Measurements from ENCODE around the gene WWOX. TPM values are rescaled to one million over a fixed set of nuclear protein-coding genes. Genes with fewer than 3 reads are reported as not detected.
A peak's percentile ranks its signal among the peaks of the same experiment; 100 is the strongest.

The WWOX gene
- total and polyA plus RNA-seq, 10 donors = 5.9 to 90.3 (median 26.4) TPM

DNA sequence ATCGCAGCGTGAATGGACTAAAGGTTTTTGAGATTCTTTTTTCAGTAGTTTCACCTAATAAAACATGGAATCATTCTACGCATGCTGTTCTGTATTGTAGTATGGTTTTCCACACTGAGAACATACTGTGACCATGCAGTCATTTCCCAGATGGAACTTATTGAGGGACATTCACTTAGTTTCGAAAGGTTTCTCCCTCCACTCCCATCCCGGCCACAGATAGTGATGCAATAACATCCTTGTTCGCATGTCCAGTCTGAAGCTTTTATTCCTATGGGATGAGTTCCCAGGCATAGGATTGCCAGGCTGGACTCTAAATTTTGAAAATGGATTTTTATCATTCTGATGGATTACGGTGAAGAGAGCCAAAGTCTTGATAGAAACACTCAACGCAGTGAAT lies 420.4 kb downstream of the WWOX start:
- H3K9me3 ChIP-seq = no peaks in the 10 kb centered on the region
- H3K27me3 ChIP-seq (replicated peaks in 1 of 7) = no peaks in the 10 kb centered on the region
- TF ChIP-seq POLR2A (IDR thresholded peaks at IDR 0.05) = no peak
- no peak for TF ChIP-seq POLR2AphosphoS5 (IDR thresholded peaks at IDR 0.05)
- no peak for TF ChIP-seq CTCF (IDR thresholded peaks at IDR 0.05 in 8 of 11, conservative IDR thresholded peaks at IDR 0.05 in 3 of 11)
- peak overlapping the region in 1 of 8 donors; percentile 29 for H3K27ac ChIP-seq
- 87 to 94% (median 89%) methylated on average over 8 of the region's 8 CpGs for WGBS, 5 donors
- no peak for DNase-seq
- peaks cover 0 to 20% (median 10%) of the 10 kb centered on the region in 6 donors for H3K4me1 ChIP-seq
- intact Hi-C loops (cut with DNase I; ENCODE audit: low total_unique reads) = no loop called here
- no peak overlapping the region for H3K4me3 ChIP-seq
- no peaks in the 10 kb centered on the region for H3K36me3 ChIP-seq

DNA sequence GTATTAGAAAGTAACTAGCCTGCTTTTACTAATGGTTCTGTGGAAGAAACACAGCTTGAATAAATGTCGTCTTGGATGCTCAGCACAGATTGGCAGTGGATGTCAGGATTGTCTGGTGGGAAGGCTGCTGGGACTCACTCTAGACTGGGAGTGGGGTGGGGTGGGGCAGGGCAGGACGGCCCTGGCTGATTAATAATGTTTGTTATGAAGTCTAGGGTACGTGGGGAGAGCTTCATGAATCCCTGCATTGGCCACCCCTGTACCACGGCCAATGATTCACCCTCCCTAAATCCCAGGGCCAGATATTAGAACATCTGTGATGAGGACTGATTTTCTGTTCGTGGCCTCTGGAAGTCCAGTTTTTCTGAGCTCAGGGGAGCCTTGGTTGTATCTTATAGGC lies 421.0 kb downstream of the WWOX start:
- H3K27ac ChIP-seq = peak overlapping the region in 2 of 8 donors; percentile 29 to 51
- WGBS, 5 donors = 73 to 84% (median 82%) methylated on average over 5 of the region's 5 CpGs
- peaks cover 0 to 20% (median 10%) of the 10 kb centered on the region in 6 donors for H3K4me1 ChIP-seq
- H3K27me3 ChIP-seq (replicated peaks in 1 of 7) = no peaks in the 10 kb centered on the region
- no peaks in the 10 kb centered on the region for H3K36me3 ChIP-seq
- DNase-seq = no peak
- intact Hi-C loops (cut with DNase I; ENCODE audit: low total_unique reads) = no loop called here
- H3K9me3 ChIP-seq = no peaks in the 10 kb centered on the region
- TF ChIP-seq POLR2A (IDR thresholded peaks at IDR 0.05) (no peak), POLR2AphosphoS5 (IDR thresholded peaks at IDR 0.05) (no peak), CTCF (IDR thresholded peaks at IDR 0.05 in 8 of 11, conservative IDR thresholded peaks at IDR 0.05 in 3 of 11) (no peak)
- H3K4me3 ChIP-seq = no peak overlapping the region

- no peak for DNase-seq
- H3K27me3 ChIP-seq (replicated peaks in 1 of 7) = no peaks in the 10 kb centered on the region
- intact Hi-C loops (cut with DNase I; ENCODE audit: low total_unique reads) = no loop called here
- H3K4me1 ChIP-seq = peaks cover 0 to 20% (median 10%) of the 10 kb centered on the region in 6 donors
- H3K27ac ChIP-seq = no peak overlapping the region
- TF ChIP-seq POLR2A (IDR thresholded peaks at IDR 0.05) = no peak
- 57 to 73% (median 65%) methylated on average over 5 of the region's 5 CpGs for WGBS, 5 donors
- no peaks in the 10 kb centered on the region for H3K9me3 ChIP-seq
- H3K36me3 ChIP-seq = no peaks in the 10 kb centered on the region
- no peak overlapping the region for H3K4me3 ChIP-seq
Observed at GRCh38 chr16:78522327-78522726, 422.9 kb downstream of the WWOX start.

DNA sequence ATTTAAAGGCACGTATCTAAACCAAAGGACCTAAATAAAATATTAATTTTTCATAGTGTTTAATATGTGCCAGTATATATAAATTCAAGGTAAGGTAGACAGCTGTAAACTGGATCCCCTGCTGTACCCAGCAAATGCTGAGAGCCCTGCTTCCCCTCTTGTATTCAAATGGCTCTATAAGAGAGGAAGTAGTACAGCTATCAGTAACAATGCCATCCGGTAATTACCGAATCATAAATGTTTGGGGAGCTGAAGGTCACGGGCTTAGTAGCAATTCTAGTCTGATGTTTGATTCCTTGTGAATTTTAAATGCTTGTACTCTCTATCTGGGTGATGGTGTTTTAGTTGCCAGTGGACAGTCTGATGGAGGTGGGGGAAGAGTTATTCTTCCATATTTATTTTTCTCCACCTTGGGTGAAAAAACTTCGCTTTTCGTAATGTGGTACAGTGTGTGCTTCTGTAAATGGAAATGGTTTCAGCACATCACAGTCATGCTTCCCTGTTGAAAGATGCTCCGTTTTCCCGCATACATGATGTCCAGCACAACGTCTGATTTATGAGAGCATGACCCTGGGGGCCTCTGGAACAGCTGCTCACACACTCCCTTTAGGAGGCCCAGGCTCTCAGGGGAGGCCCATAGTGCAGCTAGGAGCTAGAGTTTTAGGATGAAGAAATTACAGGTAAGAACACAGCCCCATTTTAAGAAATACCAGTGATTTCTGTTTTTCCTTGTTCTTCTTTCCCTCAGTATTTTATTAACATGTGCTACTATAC lies 423.9 kb downstream of the WWOX start:
- Histone ChIP-seq H3K27me3 (replicated peaks in 1 of 7) (no peaks in the 10 kb centered on the region), H3K27ac (no peak overlapping the region), H3K4me3 (no peak overlapping the region), H3K36me3 (no peaks in the 10 kb centered on the region), H3K4me1 (peaks cover 0 to 20% (median 10%) of the 10 kb centered on the region in 6 donors), H3K9me3 (no peaks in the 10 kb centered on the region)
- no peak for TF ChIP-seq POLR2A (IDR thresholded peaks at IDR 0.05)
- no peak for TF ChIP-seq POLR2AphosphoS5 (IDR thresholded peaks at IDR 0.05)
- TF ChIP-seq CTCF (IDR thresholded peaks at IDR 0.05 in 8 of 11, conservative IDR thresholded peaks at IDR 0.05 in 3 of 11) = no peak
- WGBS, 5 donors = 46 to 55% (median 54%) methylated on average over 9 of the region's 9 CpGs
- intact Hi-C loops (cut with DNase I; ENCODE audit: low total_unique reads) = no loop called here
- no peak for DNase-seq
